Measurements from ENCODE around the gene STARD4.

The STARD4 gene

GRCh38 chr5:111520908-111521307 is 8.6 kb upstream of the STARD4 start:
- DNase-seq = no peak

DNA sequence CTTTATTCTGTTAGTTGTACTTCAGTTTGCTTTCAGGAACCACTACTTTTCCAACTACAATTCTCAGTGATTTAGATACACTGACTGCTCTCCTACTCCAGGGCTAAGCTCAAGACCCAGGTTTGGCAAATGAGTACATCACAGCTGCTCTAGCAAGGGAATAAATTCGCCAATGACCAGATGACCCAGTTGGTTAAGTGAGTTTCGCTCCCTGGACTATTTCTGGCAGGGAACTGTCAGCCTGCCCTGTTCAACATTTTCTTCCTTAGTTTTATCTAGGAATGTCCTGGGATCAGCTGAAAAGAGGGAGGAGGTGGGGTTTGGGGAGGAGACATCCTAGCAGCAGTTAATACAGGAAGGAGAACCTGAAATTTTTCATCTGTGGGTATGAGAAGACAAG is 6.4 kb upstream of the STARD4 start:
- DNase-seq = no peak

DNA sequence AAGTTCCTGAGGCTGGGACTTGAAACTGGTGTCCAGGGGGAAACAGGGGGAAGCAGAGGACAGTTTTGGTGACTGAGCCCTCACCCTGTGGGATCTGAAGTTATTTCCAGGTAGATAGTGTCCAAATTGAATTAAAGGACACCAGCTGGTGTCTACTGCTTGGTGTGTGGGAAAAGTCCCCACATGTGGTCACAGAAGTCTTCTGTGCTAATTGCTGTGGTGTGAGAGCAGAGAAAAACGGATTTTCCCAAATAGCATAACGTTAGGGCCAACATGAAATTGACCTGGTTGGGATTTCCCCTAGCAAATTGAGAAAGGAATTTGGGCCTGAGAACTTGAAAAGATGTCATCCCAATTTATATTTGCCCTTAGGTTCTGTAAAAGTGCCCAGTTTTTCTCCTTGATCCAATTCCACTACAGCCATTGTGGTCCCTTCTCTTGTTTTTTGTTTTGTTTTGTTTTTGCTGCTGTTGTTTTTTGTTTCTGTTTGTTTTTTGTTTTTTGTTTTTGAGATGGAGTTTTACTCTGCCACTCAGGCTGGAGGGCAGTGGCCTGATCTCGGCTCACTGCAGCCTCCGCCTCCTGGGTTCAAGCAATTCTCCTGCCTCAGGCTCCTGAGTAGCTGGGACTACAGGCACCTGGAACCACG is 5.6 kb upstream of the STARD4 start:
- no peak for DNase-seq

- no peak for DNase-seq
Observed at GRCh38 chr5:111514087-111514486, 1.8 kb upstream of the STARD4 start.

DNA sequence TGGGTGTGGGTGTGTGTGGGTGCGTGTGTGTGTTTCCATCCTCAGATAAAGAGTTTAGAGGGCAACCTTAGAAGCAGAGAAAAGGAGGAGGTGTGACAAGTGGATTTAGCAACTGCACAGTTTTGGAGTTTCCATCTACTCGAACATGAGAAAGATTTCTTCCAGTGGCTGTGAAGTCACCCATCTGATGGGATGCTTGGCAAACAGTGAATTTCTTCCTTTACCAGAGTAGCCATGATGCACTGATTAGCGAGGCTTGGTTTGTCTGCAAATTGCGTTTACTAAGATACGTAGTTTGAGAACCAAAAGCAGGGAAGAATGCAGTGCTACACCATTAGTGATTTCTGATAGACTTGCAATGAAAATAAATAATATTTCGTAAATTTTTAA is 791 bp upstream of the STARD4 start:
- peak in 1 of 3 experiments; percentile 48 for DNase-seq

GRCh38 chr5:111511831-111512374 is 432 bp downstream of the STARD4 start:
- DNase-seq = peak in 2 of 3 experiments; percentile 80 to 86

- DNase-seq = peak in 2 of 3 experiments; percentile 33 to 36
Observed at GRCh38 chr5:111511174-111511830, 1.0 kb downstream of the STARD4 start.

DNA sequence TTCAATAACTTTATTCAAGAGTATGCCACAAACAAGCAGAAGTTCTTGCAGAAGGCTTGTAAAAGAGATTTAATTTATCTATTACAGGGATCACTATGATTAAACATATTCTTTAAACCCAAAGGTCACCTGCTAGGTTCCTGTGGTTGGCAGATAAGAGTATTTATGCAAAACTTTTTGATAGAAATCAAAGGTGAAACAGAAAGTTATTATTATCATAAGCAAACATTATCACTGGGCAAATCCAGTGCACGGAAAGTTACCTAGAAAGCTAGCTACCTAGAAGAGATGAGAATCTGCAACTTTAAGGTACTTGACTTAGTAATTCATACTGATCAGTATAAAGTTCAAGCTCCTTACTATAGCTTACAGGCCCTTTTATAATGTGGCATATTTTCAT is 3.2 kb downstream of the STARD4 start:
- no peak for DNase-seq

- no peak for DNase-seq
Observed at GRCh38 chr5:111507276-111507675, 5.1 kb downstream of the STARD4 start.

DNA sequence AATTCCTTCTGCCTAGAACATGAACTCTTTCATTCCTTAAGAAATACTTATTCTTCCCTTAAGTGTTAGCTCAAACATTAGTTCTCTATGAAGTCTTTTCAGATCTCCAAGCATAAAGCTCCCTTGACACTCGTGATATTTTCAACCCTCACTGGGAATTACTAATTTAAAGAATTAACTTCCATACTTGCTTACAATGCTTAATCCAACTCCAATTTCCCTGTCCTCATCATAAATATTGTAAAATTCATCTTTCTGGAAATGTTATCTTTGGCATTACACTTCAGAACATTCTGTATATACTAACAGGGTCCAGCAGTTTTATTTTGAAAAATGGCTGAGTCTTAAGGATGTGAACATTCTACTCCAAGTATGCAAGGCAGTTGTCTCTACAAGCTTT is 7.2 kb downstream of the STARD4 start:
- DNase-seq = no peak

DNA sequence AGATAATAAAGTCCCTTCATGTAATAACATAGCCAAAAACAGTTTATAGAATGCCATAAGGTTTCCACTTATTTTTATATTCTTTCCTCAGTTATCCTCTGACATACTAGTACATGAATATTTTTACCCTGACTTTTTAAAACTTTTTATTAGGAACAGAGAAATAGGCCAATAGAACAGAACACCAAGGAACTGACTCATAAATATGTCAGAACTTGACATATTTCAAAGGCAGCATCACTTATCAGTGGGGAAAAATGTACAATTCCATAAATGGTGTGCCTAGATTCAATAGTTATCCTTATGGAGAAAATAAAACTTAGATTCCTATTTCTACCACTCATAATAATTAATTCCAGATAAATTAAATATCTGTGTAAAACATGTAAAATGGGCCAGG is 9.4 kb downstream of the STARD4 start:
- DNase-seq = no peak

DNA sequence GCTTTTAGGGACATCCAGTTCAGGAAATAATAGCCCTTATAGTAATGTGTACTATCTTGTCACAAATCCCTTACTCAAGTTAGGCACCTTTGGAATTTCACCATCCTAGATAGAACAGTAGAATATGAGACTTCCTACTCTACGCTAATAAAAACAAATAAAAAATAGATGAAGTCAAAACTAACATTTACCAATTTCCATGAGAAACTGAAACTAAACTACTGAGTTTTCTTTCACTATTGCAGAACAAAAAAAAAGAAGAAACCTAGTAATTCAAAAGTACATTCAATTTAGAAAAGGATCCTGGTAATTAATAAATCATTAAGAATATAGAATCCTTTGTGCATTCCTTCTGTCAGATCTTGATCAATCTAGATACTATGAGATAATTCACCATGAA is 14.0 kb downstream of the STARD4 start:
- DNase-seq = no peak

DNA sequence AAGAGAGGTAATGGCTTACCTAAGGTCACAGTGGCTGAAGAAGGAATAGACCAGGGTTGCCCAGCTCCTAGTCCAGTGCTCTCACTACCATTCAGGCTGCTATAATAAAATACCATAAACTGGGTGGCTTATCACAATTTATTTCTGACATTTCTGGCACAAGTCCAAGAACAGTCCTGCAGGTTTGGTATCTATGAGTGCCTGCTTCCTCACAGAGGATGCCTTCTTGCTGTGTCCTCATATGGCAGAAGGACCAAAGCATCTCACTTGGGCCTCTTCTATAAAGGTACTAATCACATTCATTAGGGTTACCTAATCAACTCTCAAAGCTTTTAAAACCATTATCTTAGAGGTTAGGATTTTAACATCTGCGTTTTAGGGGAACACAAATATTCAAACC is 17.2 kb downstream of the STARD4 start:
- peak in 1 of 3 experiments; percentile 51 for DNase-seq

DNA sequence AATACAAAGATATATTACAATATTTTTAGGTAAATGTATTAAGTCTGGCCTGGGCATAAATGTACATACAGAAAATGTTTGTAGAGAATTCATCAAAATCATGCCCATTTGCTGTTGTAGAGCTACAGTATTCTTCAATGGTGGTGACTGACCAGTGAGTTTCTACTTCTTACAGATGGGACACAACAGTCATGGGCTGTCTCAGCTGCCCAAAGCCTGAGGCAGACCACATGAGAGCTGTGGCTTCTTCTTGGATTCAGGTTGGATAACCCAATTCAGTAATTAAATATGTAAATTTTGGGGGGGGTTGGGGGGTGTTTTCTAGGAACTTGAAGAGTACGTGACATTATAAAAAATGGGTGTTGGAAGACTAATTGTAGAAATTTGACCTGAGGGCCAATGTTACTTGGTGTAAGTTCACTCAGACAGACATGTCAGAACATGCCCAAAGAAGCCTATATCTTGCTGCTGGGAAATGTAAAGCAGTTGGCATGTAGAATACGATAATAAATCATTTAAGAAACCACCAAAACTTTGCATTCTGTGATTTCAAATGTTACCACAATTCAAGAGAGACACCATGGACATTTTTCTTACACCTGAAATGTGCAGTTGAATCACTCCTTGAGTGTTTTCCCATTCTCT is 17.9 kb downstream of the STARD4 start:
- DNase-seq = peak; percentile 9 to 51 (median 13)

GRCh38 chr5:111493031-111493430 is 19.3 kb downstream of the STARD4 start:
- no peak for DNase-seq

GRCh38 chr5:111488353-111488752 is 24.0 kb downstream of the STARD4 start:
- DNase-seq = no peak

GRCh38 chr5:111486926-111487325 is 25.4 kb downstream of the STARD4 start:
- DNase-seq = no peak

DNA sequence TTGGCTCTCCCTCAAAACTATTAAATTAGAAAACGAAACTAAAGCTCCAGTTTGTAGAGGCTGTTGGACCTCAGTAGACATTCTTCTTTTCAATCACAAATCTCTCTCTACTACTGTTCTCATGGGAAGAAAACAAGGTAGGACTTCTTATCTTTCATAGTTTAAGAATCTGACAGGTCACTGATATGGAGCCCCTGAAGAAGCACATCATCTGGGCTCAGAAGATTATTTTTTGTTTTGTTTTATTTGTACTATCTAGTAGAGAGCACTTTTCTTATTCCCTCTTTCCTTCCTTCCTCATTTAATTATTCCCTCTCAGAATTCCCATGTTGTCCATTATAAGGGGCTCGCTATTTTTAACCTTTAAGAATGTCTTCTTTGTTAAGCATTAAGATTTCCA is 26.3 kb downstream of the STARD4 start:
- DNase-seq = no peak

DNA sequence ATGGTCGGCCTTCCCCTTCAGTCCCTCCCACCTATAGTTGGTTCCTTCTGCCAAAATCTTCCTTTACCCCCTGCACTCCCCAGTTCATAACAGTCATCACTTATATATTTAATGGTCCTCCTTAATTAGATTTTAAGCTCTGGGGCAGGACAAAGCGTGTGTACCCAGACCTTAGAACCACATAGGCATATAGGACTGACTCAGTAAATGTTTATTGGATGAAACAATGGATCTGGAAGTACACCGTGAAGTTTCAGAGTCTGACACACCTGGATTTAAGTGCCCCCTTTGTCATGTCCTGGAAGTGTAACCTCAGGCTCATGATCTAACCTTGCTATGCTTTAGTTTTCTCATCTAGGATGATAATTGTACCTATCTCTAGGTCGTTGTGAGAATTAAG is 32.0 kb downstream of the STARD4 start:
- no peak for DNase-seq

DNA sequence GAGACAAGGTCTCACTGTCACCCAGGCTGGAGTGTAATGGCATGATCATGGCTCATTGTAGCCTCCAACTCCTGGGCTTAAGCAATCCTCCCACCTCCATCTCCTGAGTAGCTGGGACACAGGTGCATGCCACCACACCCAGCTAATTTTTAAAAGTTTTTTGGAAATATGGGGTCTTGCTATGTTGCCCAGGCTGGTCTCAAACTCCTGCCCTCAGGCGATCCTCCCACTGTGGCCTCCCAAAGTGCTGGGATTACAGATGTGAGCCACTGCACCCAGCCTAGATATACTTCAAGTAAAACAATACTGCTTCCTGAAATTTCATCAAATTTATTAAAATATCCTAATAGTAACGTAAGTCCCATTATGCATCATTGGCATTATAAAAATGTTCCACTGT is 33.4 kb downstream of the STARD4 start:
- DNase-seq = no peak

- peak in 1 of 3 experiments; percentile 33 for DNase-seq
Observed at GRCh38 chr5:111478266-111478665, 34.1 kb downstream of the STARD4 start.

- peak in 1 of 3 experiments; percentile 60 for DNase-seq
Observed at GRCh38 chr5:111472579-111472978, 39.8 kb downstream of the STARD4 start.

- DNase-seq = peak in 1 of 3 experiments; percentile 60
Observed at GRCh38 chr5:111472096-111472495, 40.2 kb downstream of the STARD4 start.

- DNase-seq = no peak
Observed at GRCh38 chr5:111469903-111470302, 42.4 kb downstream of the STARD4 start.

All from NCI-H1417 (cell line).